Upper lobe of left lung (tissue), 6 donors: ENCODE results near the gene XXYLT1. TPM values are rescaled to one million over a fixed set of nuclear protein-coding genes. Genes with fewer than 3 reads are reported as not detected.
A peak's percentile ranks its signal among the peaks of the same experiment; 100 is the strongest.

ENCODE experiments used
- ATAC-seq, 2 donors: fragments of 200-7000 bp; cut with Tn5 transposase; one replicate each; pipeline ENCODE4 v1.9.1; 2022; ENCODE audit warnings: mild to moderate bottlenecking in 2 of 2, moderate library complexity in 2 of 2; ENCODE audit not compliant: low FRiP score in 2 of 2
- DNase-seq, 2 donors: peaks; one replicate each; pipeline ENCODE4 v3.0.0-alpha.2; 2019 to 2020
- H3K27ac ChIP-seq, 4 donors: fragments of 200-600 bp; sonication (generic); one replicate each; pipeline ENCODE4 v1.5.1; 2016 to 2019
- H3K27me3 ChIP-seq, 4 donors: fragments of 200-600 bp; sonication (generic); one replicate each; pipeline ENCODE4 v1.5.1; 2017 to 2019
- H3K36me3 ChIP-seq, 4 donors: fragments of 200-600 bp; sonication (generic); one replicate each; pipeline ENCODE4 v1.5.1; 2016 to 2019
- H3K4me1 ChIP-seq, 4 donors: fragments of 200-600 bp; sonication (generic); one replicate each; pipeline ENCODE4 v1.5.1; 2018 to 2019
- H3K4me3 ChIP-seq, 4 donors: fragments of 200-600 bp; sonication (generic); one replicate each; pipeline ENCODE4 v1.5.1; 2017 to 2019; ENCODE audit warnings: mild to moderate bottlenecking in 2 of 4, moderate library complexity in 1 of 4
- H3K9me3 ChIP-seq, 4 donors: fragments of 200-600 bp; sonication (generic); one replicate each; pipeline ENCODE4 v1.5.1; 2018 to 2019
- CTCF ChIP-seq, 6 experiments: fragments of 450-650 bp in 4 of 6; fragments of 200-600 bp in 2 of 6; sonication (generic) in 2 of 6; IDR thresholded peaks; one replicate each; pipeline ENCODE4 v1.5.1; 2016 to 2019; ENCODE audit warnings: antibody characterized with exemption in 6 of 6
- EP300 ChIP-seq, 4 donors: sonication (generic); formaldehyde crosslinking; IDR thresholded peaks; one replicate each; pipeline ENCODE4 v1.5.1; 2017; ENCODE audit warnings: antibody characterized with exemption in 4 of 4, control low read depth in 2 of 4
- POLR2A ChIP-seq, 4 donors: fragments of 450-650 bp; IDR thresholded peaks; one replicate each; pipeline ENCODE4 v1.5.1; 2016 to 2017; ENCODE audit warnings: antibody characterized with exemption in 4 of 4, mild to moderate bottlenecking in 2 of 4
- POLR2AphosphoS5 ChIP-seq, 2 donors: sonication (generic); formaldehyde crosslinking; IDR thresholded peaks; one replicate each; pipeline ENCODE4 v1.5.1; 2017; ENCODE audit warnings: antibody characterized with exemption in 2 of 2
- WGBS, 2 donors: methylation state at CpG; one replicate each; pipeline ENCODE4 v1.1.5; 2017 to 2018; 5-methylcytosine and 5-hydroxymethylcytosine counted together
- total RNA-seq, 6 donors: library from RNA; depleted of rRNA in 4 of 6; stranded (reverse); fragments of >200 nt in 4 of 6; gene quantifications; one replicate each; pipeline versions ENCODE4 v1.1.0 to v1.2.1, GENCODE V29; 2016 to 2021
- donor health status: DM: no; HTN: no; CAD: no; lungs with moderate emphysema.
- donor health status: DM: no; HTN: yes; CAD: no; lungs with severe emphysema.

XXYLT1 gene
- total RNA-seq, 6 donors from 2014 or later: 6.3 to 9.6 (median 8.6) TPM

DNA sequence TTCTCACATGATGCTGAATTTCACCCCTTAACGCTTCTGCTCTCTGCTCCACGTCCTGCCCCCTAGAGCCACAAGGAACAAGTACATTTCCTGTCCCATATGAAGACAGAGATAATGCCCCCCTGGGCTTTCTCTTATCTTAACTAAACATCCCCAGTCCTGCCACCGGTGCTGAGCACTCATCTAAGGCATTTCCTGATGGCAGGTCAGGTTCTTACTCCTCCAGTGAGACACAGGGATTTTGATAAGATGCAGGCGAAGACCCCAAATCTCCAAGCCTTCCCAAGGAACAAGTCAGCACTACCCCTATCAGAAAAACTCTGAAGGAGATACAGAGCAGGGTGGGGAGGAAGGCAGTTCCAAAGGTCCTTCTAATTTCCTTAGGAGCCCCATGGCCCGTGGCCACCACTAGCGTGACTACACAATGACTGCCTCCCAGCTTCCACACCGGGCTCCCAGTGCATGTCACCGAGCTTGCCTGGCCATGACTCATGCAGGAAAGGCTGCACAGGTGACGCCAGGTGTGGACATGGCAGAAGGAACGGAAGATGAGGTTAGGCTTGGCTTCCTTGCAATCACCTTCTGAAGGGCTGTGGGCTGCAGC is 152.9 kb downstream of the XXYLT1 start:
- DNase-seq (no peak), ATAC-seq (no peak)
- Histone ChIP-seq H3K36me3 (no peaks in the 10 kb centered on the region), H3K9me3 (no peaks in the 10 kb centered on the region), H3K27ac (no peak overlapping the region), H3K27me3 (no peaks in the 10 kb centered on the region), H3K4me3 (no peak overlapping the region), H3K4me1 (peaks cover 2 to 20% (median 6%) of the 10 kb centered on the region in 4 donors)
- 45 to 62% methylated on average over 10 of the region's 10 CpGs for WGBS, 2 donors
- TF ChIP-seq POLR2A (IDR thresholded peaks at IDR 0.05) (no peak), EP300 (IDR thresholded peaks at IDR 0.05) (no peak), POLR2AphosphoS5 (IDR thresholded peaks at IDR 0.05) (no peak), CTCF (IDR thresholded peaks at IDR 0.05) (peak in 2 of 6 experiments; percentile 15 to 16)

DNA sequence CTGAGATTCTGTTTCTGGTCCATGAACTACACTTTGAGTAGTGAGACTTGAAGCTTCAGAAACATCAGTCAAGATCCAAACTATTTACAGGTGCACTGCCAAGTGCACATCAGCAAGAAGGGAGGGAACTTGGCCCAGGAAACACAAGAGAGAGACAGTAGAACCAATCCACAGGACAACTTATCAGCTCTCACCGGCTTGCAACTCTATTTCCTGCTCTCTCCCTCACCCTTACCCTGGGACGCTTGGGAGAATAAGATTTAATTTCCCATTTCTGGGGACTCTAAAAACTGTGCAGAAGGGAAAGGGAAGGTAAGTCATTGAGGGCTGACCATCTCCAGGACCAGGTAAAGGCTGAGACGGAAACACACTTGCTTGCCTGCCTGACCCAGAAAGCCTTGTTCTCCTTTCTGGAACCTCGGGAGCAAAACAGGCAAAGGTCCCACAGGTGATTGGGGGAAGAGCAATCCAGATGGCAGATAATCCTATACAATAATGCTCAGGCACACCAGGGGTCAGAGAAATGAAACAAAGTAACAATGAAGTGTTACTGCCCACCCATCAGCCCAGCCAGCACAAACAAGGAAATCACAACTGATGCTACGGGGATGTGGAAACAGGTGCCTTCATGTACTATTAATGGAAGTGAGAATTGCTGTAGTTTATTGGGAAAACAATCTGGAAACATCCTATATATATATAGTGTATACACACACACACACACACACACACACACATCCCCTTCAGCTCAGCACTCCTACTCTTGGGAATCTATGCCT is 154.4 kb downstream of the XXYLT1 start:
- Histone ChIP-seq H3K4me3 (no peak overlapping the region), H3K27me3 (no peaks in the 10 kb centered on the region), H3K4me1 (peaks cover 2 to 20% (median 6%) of the 10 kb centered on the region in 4 donors), H3K27ac (no peak overlapping the region), H3K36me3 (no peaks in the 10 kb centered on the region), H3K9me3 (no peaks in the 10 kb centered on the region)
- DNase-seq: no peak
- ATAC-seq: no peak
- 55 to 63% methylated on average over 5 of the region's 5 CpGs for WGBS, 2 donors
- no peak for TF ChIP-seq CTCF (IDR thresholded peaks at IDR 0.05)
- TF ChIP-seq POLR2A (IDR thresholded peaks at IDR 0.05): no peak
- TF ChIP-seq EP300 (IDR thresholded peaks at IDR 0.05): no peak
- TF ChIP-seq POLR2AphosphoS5 (IDR thresholded peaks at IDR 0.05): no peak

GRCh38 chr3:195115600-195116406 is 155.2 kb downstream of the XXYLT1 start:
- no peak for DNase-seq
- no peak for TF ChIP-seq POLR2A (IDR thresholded peaks at IDR 0.05)
- no peak for TF ChIP-seq POLR2AphosphoS5 (IDR thresholded peaks at IDR 0.05)
- TF ChIP-seq EP300 (IDR thresholded peaks at IDR 0.05): no peak
- no peak for TF ChIP-seq CTCF (IDR thresholded peaks at IDR 0.05)
- Histone ChIP-seq H3K36me3 (no peaks in the 10 kb centered on the region), H3K4me3 (no peak overlapping the region), H3K9me3 (no peaks in the 10 kb centered on the region), H3K27me3 (no peaks in the 10 kb centered on the region), H3K4me1 (peaks cover 2 to 20% (median 6%) of the 10 kb centered on the region in 4 donors), H3K27ac (no peak overlapping the region)
- ATAC-seq: no peak
- WGBS, 2 donors: 81 to 84% methylated on average over 22 to 24 of the region's 24 CpGs

- ATAC-seq: no peak
- no peak for TF ChIP-seq POLR2AphosphoS5 (IDR thresholded peaks at IDR 0.05)
- no peak for TF ChIP-seq POLR2A (IDR thresholded peaks at IDR 0.05)
- no peak for TF ChIP-seq EP300 (IDR thresholded peaks at IDR 0.05)
- TF ChIP-seq CTCF (IDR thresholded peaks at IDR 0.05): no peak
- DNase-seq: no peak
- WGBS, 2 donors: 84 to 85% methylated on average over 26 to 31 of the region's 31 CpGs
- no peaks in the 10 kb centered on the region for H3K27me3 ChIP-seq
- no peaks in the 10 kb centered on the region for H3K36me3 ChIP-seq
- H3K4me3 ChIP-seq: no peak overlapping the region
- H3K27ac ChIP-seq: no peak overlapping the region
- H3K9me3 ChIP-seq: no peaks in the 10 kb centered on the region
- H3K4me1 ChIP-seq: peaks cover 2 to 18% (median 5%) of the 10 kb centered on the region in 4 donors
Measured at GRCh38 chr3:195114786-195115599, 156.0 kb downstream of the XXYLT1 start.
